Large intestine (tissue), 3 donors: ENCODE data around the gene CHML. TPM values are rescaled to one million over a fixed set of nuclear protein-coding genes. Genes with fewer than 3 reads are reported as not detected.

ENCODE experiments used
- DNase-seq, 2 donors: peaks; one replicate each; pipeline versions ENCODE4 v3.0.0 to v3.0.0-alpha.2; 2013
- H3K27ac ChIP-seq: one replicate; pipeline ENCODE4 v1.5.1; 2013; ENCODE audit warnings: low read length
- H3K27me3 ChIP-seq: 2 replicates; pipeline ENCODE4 v1.6.1; 2013; ENCODE audit warnings: low read length; ENCODE audit not compliant: control insufficient read depth, insufficient read depth
- H3K36me3 ChIP-seq: 2 replicates; pipeline ENCODE4 v1.6.1; 2013; ENCODE audit warnings: low read length; ENCODE audit not compliant: control insufficient read depth, insufficient read depth
- H3K4me1 ChIP-seq: one replicate; pipeline ENCODE4 v1.6.1; 2013; ENCODE audit warnings: low read length; ENCODE audit not compliant: control insufficient read depth, insufficient read depth
- H3K4me3 ChIP-seq: one replicate; pipeline ENCODE4 v1.5.1; 2013; ENCODE audit warnings: low read length
- H3K9me3 ChIP-seq: one replicate; pipeline ENCODE4 v1.6.1; 2013; ENCODE audit warnings: mild to moderate bottlenecking, low read depth, low read length, moderate library complexity; ENCODE audit not compliant: control insufficient read depth
- WGBS: methylation state at CpG from one replicate; pipeline ENCODE4 v1.1.5; 2013; ENCODE audit warnings: low lambda C conversion rate; ENCODE audit not compliant: insufficient coverage; 5-methylcytosine and 5-hydroxymethylcytosine counted together
- polyA plus RNA-seq: library from polyadenylated mRNA; unstranded; fragments of 120-200 nt; gene quantifications from one replicate; pipeline ENCODE4 v1.2.1, GENCODE V29; 2013

Gene CHML
- polyA plus RNA-seq, 1 donor: 14.9 TPM

GRCh38 chr1:241611063-241611462 lies 29.1 kb downstream of the CHML start:
- no peak overlapping the region for H3K27ac ChIP-seq
- H3K27me3 ChIP-seq: no peaks in the 10 kb centered on the region
- H3K9me3 ChIP-seq: no peaks in the 10 kb centered on the region
- H3K4me3 ChIP-seq: no peak overlapping the region
- DNase-seq: peak; percentile 47 to 62
- peaks cover 3% of the 10 kb centered on the region for H3K4me1 ChIP-seq
- 7% methylated on average over 2 of the region's 3 CpGs for WGBS
- H3K36me3 ChIP-seq: no peaks in the 10 kb centered on the region

GRCh38 chr1:241610056-241610815 lies 29.9 kb downstream of the CHML start:
- no peaks in the 10 kb centered on the region for H3K27me3 ChIP-seq
- H3K9me3 ChIP-seq: no peaks in the 10 kb centered on the region
- no peaks in the 10 kb centered on the region for H3K36me3 ChIP-seq
- peak in 1 of 2 donors; percentile 23 for DNase-seq
- H3K4me3 ChIP-seq: no peak overlapping the region
- no peak overlapping the region for H3K27ac ChIP-seq
- H3K4me1 ChIP-seq: peaks cover 3% of the 10 kb centered on the region
- WGBS: 33% methylated on average over 2 of the region's 8 CpGs

GRCh38 chr1:241608379-241609033 lies 31.7 kb downstream of the CHML start:
- WGBS: 73% methylated on average over 2 of the region's 3 CpGs
- no peaks in the 10 kb centered on the region for H3K4me1 ChIP-seq
- H3K4me3 ChIP-seq: no peak overlapping the region
- H3K27ac ChIP-seq: no peak overlapping the region
- no peaks in the 10 kb centered on the region for H3K27me3 ChIP-seq
- H3K9me3 ChIP-seq: no peaks in the 10 kb centered on the region
- H3K36me3 ChIP-seq: no peaks in the 10 kb centered on the region
- no peak for DNase-seq

- H3K4me3 ChIP-seq: no peak overlapping the region
- H3K9me3 ChIP-seq: no peaks in the 10 kb centered on the region
- no peak for DNase-seq
- H3K4me1 ChIP-seq: no peaks in the 10 kb centered on the region
- no peaks in the 10 kb centered on the region for H3K27me3 ChIP-seq
- no peaks in the 10 kb centered on the region for H3K36me3 ChIP-seq
- H3K27ac ChIP-seq: no peak overlapping the region
Measured at GRCh38 chr1:241607497-241607896, 32.7 kb downstream of the CHML start.

GRCh38 chr1:241606544-241606943 lies 33.6 kb downstream of the CHML start:
- no peaks in the 10 kb centered on the region for H3K36me3 ChIP-seq
- no peaks in the 10 kb centered on the region for H3K27me3 ChIP-seq
- H3K9me3 ChIP-seq: no peaks in the 10 kb centered on the region
- no peak overlapping the region for H3K27ac ChIP-seq
- DNase-seq: no peak
- H3K4me3 ChIP-seq: no peak overlapping the region
- WGBS: 81% methylated on average over 5 of the region's 5 CpGs
- H3K4me1 ChIP-seq: no peaks in the 10 kb centered on the region

- Histone ChIP-seq H3K27ac (no peak overlapping the region), H3K4me3 (no peak overlapping the region), H3K4me1 (no peaks in the 10 kb centered on the region), H3K27me3 (no peaks in the 10 kb centered on the region), H3K36me3 (no peaks in the 10 kb centered on the region), H3K9me3 (no peaks in the 10 kb centered on the region)
- WGBS: 100% methylated on average over 1 of the region's 9 CpGs
- no peak for DNase-seq
Measured at GRCh38 chr1:241605146-241605805, 34.9 kb downstream of the CHML start.

- no peaks in the 10 kb centered on the region for H3K36me3 ChIP-seq
- no peak overlapping the region for H3K27ac ChIP-seq
- H3K9me3 ChIP-seq: no peaks in the 10 kb centered on the region
- no peak for DNase-seq
- no peaks in the 10 kb centered on the region for H3K4me1 ChIP-seq
- no peak overlapping the region for H3K4me3 ChIP-seq
- 56% methylated on average over 2 of the region's 3 CpGs for WGBS
- H3K27me3 ChIP-seq: no peaks in the 10 kb centered on the region
Measured at GRCh38 chr1:241603731-241604245, 36.4 kb downstream of the CHML start.

- no CpG with 5 or more reads among the region's 2 CpGs for WGBS
Measured at GRCh38 chr1:241600496-241600901, 39.7 kb downstream of the CHML start.

GRCh38 chr1:241598249-241598648 lies 41.9 kb downstream of the CHML start:
- Histone ChIP-seq H3K4me3 (no peak overlapping the region), H3K36me3 (peaks cover 14% of the 10 kb centered on the region), H3K4me1 (no peaks in the 10 kb centered on the region), H3K27ac (no peak overlapping the region), H3K27me3 (no peaks in the 10 kb centered on the region), H3K9me3 (no peaks in the 10 kb centered on the region)
- no peak for DNase-seq
- 100% methylated on average over 1 of the region's 3 CpGs for WGBS

More at GRCh38 chr1:241600496-241600901, 39.7 kb downstream of the CHML start:
- Histone ChIP-seq H3K36me3 (peaks cover 2% of the 10 kb centered on the region), H3K27me3 (no peaks in the 10 kb centered on the region), H3K4me1 (no peaks in the 10 kb centered on the region), H3K27ac (no peak overlapping the region), H3K4me3 (no peak overlapping the region), H3K9me3 (no peaks in the 10 kb centered on the region)
- no peak for DNase-seq

GRCh38 chr1:241596633-241597032 lies 43.5 kb downstream of the CHML start:
- 40% methylated on average over 1 of the region's 6 CpGs for WGBS
- DNase-seq: no peak
- Histone ChIP-seq H3K27ac (no peak overlapping the region), H3K9me3 (no peaks in the 10 kb centered on the region), H3K27me3 (no peaks in the 10 kb centered on the region), H3K4me3 (no peak overlapping the region), H3K4me1 (no peaks in the 10 kb centered on the region), H3K36me3 (peaks cover 14% of the 10 kb centered on the region)
